K562 (cell line): Measurements from ENCODE around the gene JUND. TPM values are rescaled to one million over a fixed set of nuclear protein-coding genes. Genes with fewer than 3 reads are reported as not detected.
A peak's percentile ranks its signal among the peaks of the same experiment; 100 is the strongest.

Experiments
- ATAC-seq: fragments of 200-7000 bp; cut with Tn5 transposase; 3 replicates; pipeline ENCODE4 v1.9.1; 2020; ENCODE audit warnings: moderate library complexity
- BruUV-seq: library from RNA; stranded (reverse); fragments of 400-500 nt; replicated peaks from 2 replicates; lab custom pipeline; 2021; lab: Mats Ljungman, UMichigan
- CTCF ChIA-PET: fragments of 300-600 bp; formaldehyde crosslinking; extraction: SDS; loops from one replicate; lab custom pipeline; 2021; ENCODE audit warnings: low intra/inter-chr PET ratio; lab: Yijun Ruan, JAX
- POLR2A ChIA-PET: fragments of 300-600, 350-650 bp; sonication (Branson Sonifier 250); formaldehyde crosslinking; extraction: SDS; loops from one replicate; lab custom pipeline; 2021; ENCODE audit warnings: antibody characterized with exemption, inconsistent platforms; lab: Yijun Ruan, JAX
- DNase-seq, 4 experiments: peaks; one replicate each; pipeline versions ENCODE4 v3.0.0 to v3.0.0-alpha.2; 2011 to 2018; ENCODE audit warnings: low spot score in 3 of 4, mixed read lengths in 3 of 4; ENCODE audit errors: extremely low read depth in 1 of 4
- FAIRE-seq: peaks from 2 replicates; lab custom pipeline; 2011; peaks lifted over from hg19 to GRCh38; lab: Jason Lieb, UNC
- H2AFZ ChIP-seq: 2 replicates; pipeline ENCODE4 v1.6.0; 2011; ENCODE audit warnings: low read depth, low read length, control low read depth, inconsistent platforms
- H3K27ac ChIP-seq: fragments of 200-600 bp; 3 replicates; pipeline ENCODE4 v1.8.0; 2011; ENCODE audit warnings: low read depth, mild to moderate bottlenecking, control low read depth, inconsistent platforms, low read length, moderate library complexity, mixed read lengths; ENCODE audit errors: extremely low read depth
- H3K27me3 ChIP-seq, 2 experiments: fragments of 300-600 bp in 1 of 2; 2 replicates in 1 of 2; 3 replicates in 1 of 2; pipeline versions ENCODE4 v1.6.0 to v1.8.0; 2011; ENCODE audit warnings: inconsistent platforms in 2 of 2, low read length in 2 of 2, mild to moderate bottlenecking in 1 of 2, mixed read lengths in 1 of 2, moderate library complexity in 1 of 2; ENCODE audit not compliant: control insufficient read depth in 2 of 2, insufficient read depth in 2 of 2
- H3K36me3 ChIP-seq: fragments of 300-600 bp; 3 replicates; pipeline ENCODE4 v1.8.0; 2011; ENCODE audit warnings: mild to moderate bottlenecking, low read length, inconsistent platforms; ENCODE audit not compliant: control insufficient read depth, insufficient read depth
- H3K4me1 ChIP-seq, 2 experiments: fragments of 200-600 bp in 1 of 2; replicated peaks in 1 of 2; 2 replicates in 1 of 2; 3 replicates in 1 of 2; pipeline versions ENCODE4 v1.5.1 to v1.8.0; 2011; ENCODE audit warnings: inconsistent platforms in 2 of 2, low read length in 2 of 2, mild to moderate bottlenecking in 1 of 2, mixed read lengths in 1 of 2, moderate library complexity in 1 of 2; ENCODE audit not compliant: control insufficient read depth in 2 of 2, insufficient read depth in 2 of 2
- H3K4me2 ChIP-seq: 2 replicates; pipeline ENCODE4 v1.6.1; 2011; ENCODE audit warnings: low read length, control low read depth, inconsistent platforms, mixed read lengths; ENCODE audit not compliant: insufficient read depth
- H3K4me3 ChIP-seq: fragments of 200-600 bp; sonication (generic), shearing (Covaris generic); 2 replicates; pipeline ENCODE4 v1.5.1; 2016; ENCODE audit warnings: control low read depth, inconsistent platforms
- H3K79me2 ChIP-seq: fragments of 200-600 bp; 3 replicates; pipeline ENCODE4 v1.8.0; 2011; ENCODE audit warnings: low read length, inconsistent platforms; ENCODE audit not compliant: control insufficient read depth, insufficient read depth
- H3K9ac ChIP-seq, 2 experiments: 2 replicates each; pipeline versions ENCODE4 v1.6.0 to v1.6.1; 2011; ENCODE audit warnings: low read depth in 2 of 2, low read length in 2 of 2, control low read depth in 1 of 2, inconsistent platforms in 1 of 2, mild to moderate bottlenecking in 1 of 2, mixed read lengths in 1 of 2; ENCODE audit not compliant: insufficient read depth in 1 of 2
- H3K9me1 ChIP-seq: one replicate; pipeline ENCODE4 v1.6.0; 2011; ENCODE audit warnings: inconsistent platforms, mild to moderate bottlenecking, low read length, moderate library complexity; ENCODE audit not compliant: control insufficient read depth, insufficient read depth
- H3K9me3 ChIP-seq: replicated peaks from 2 replicates; pipeline ENCODE4 v1.5.1; 2011; ENCODE audit warnings: low read depth, low read length, inconsistent platforms; ENCODE audit not compliant: control insufficient read depth, insufficient read depth
- H4K20me1 ChIP-seq: replicated peaks from 2 replicates; pipeline ENCODE4 v1.6.1; 2011; ENCODE audit warnings: low read length, inconsistent platforms, mixed read lengths; ENCODE audit not compliant: control insufficient read depth, insufficient read depth
- CEBPB ChIP-seq: fragments of 450-650 bp; IDR thresholded peaks from 2 replicates; pipeline ENCODE4 v1.6.1; 2016; ENCODE audit warnings: missing genetic modification characterization, missing compliant biosample characterization
- SNIP1 ChIP-seq: fragments of 450-650 bp; IDR thresholded peaks from 2 replicates; pipeline ENCODE4 v1.7.1; 2017; ENCODE audit warnings: low read depth, mild to moderate bottlenecking
- ZBTB33 ChIP-seq: sonication (generic); formaldehyde crosslinking; IDR thresholded peaks from 2 replicates; pipeline ENCODE4 v1.8.1; 2023; ENCODE audit warnings: mild to moderate bottlenecking, missing genetic modification reagents
- ZNF512 ChIP-seq: IDR thresholded peaks from 2 replicates; pipeline ENCODE4 v1.6.1; 2016; ENCODE audit warnings: missing genetic modification characterization, missing compliant biosample characterization
- WGBS: fragments of 100-300 bp; shearing (Covaris generic); methylation state at CpG from one replicate; pipeline ENCODE4 v1.1.6; 2016; ENCODE audit warnings: low coverage, mixed read lengths; ENCODE audit not compliant: insufficient coverage; ENCODE audit errors: missing lambda C conversion rate; 5-methylcytosine and 5-hydroxymethylcytosine counted together
- in situ Hi-C: fragments of 300-500 bp; cut with MboI; formaldehyde crosslinking; loops from 4 replicates; pipeline ENCODE4 v1.15.0; 2018; ENCODE audit warnings: inconsistent platforms, mixed read lengths
- intact Hi-C: fragments of 100-400 bp; cut with micrococcal nuclease; formaldehyde crosslinking; loops from 2 replicates; pipeline ENCODE4 v1.14.2; 2022
- polyA plus RNA-seq, 8 experiments: library from polyadenylated mRNA; depleted of rRNA in 4 of 8; stranded (reverse) in 5 of 8; unstranded in 3 of 8; fragments of >200 nt; fragmentation: Nextera tagmentation in 2 of 8; fragmentation: Illumina TruSeq in 1 of 8; extraction: Ambion mirVana in 2 of 8; extraction: Trizol in 1 of 8; gene quantifications; 2 replicates each; pipeline versions ENCODE4 v1.2.1 to v1.2.3, GENCODE V29; 2011 to 2014; ENCODE audit warnings: inconsistent platforms in 1 of 8, missing spikeins in 1 of 8
- total RNA-seq, 7 experiments: library from RNA; depleted of rRNA in 6 of 7; stranded (reverse); fragments of >200 nt in 6 of 7; fragmentation: Illumina TruSeq in 2 of 7; extraction: Trizol in 2 of 7; gene quantifications; 2 replicates each; pipeline versions ENCODE4 v1.2.1 to v1.2.3, GENCODE V29; 2011 to 2021; ENCODE audit warnings: low replicate concordance in 1 of 7

Gene JUND
- total and polyA plus RNA-seq, 9 of the 15 experiments (the other 6 are each of a cell fraction or from before 2014, with no cell fraction given): 6.4 to 286 (median 42.3) TPM

GRCh38 chr19:18253130-18253529 is 28.3 kb downstream of the JUND start:
- Histone ChIP-seq H4K20me1 (no peaks in the 10 kb centered on the region), H3K4me1 (peaks cover under 1 to 26% of the 10 kb centered on the region in 2 experiments; a peak in 3 of 5 replicates)
- ATAC-seq (no peak), FAIRE-seq (no peak)
- no TSS peak for BruUV-seq
- 43% methylated on average over 4 of the region's 4 CpGs for WGBS
- TF ChIP-seq ZNF512 (no peak), ZBTB33 (CRISPR knock-in tag) (peak; percentile 68; the same call in 1 of the 2 replicates), CEBPB (tag) (peak; percentile 41; the same call in 1 of the 2 replicates), SNIP1 (no peak)
- TF ChIP-seq, all 486 proteins: peak for 2
- no peaks in the 10 kb centered on the region for H3K36me3 ChIP-seq
- H3K9me1 ChIP-seq: no peaks in the 10 kb centered on the region
- H3K9me3 ChIP-seq: no peaks in the 10 kb centered on the region
- no peak for DNase-seq
- intact Hi-C loops: loop anchor here (5.0 kb wide), 1 partner anchor 191 kb away; no protein-coding TSS in a partner anchor
- no peak overlapping the region for H3K27ac ChIP-seq
- H3K9ac ChIP-seq: no peak overlapping the region
- in situ Hi-C loops: loop anchor here (5.0 kb wide), 1 partner anchor 46 kb away; no protein-coding TSS in a partner anchor
- no peak overlapping the region for H3K4me3 ChIP-seq
- no peak overlapping the region for H3K4me2 ChIP-seq
- no peaks in the 10 kb centered on the region for H3K79me2 ChIP-seq
- H3K27me3 ChIP-seq: peaks cover 6 to 15% of the 10 kb centered on the region in 2 experiments; a peak in 3 of 5 replicates
- ChIA-PET CTCF (interaction anchor here (0.7 kb wide), 1 partner anchor 314 kb away, joined by 3 read pairs; no protein-coding TSS in a partner anchor), POLR2A (interaction anchor here (0.8 to 1.9 kb wide), 4 partner anchors 9 to 191 kb away, joined by 5 to 9 read pairs (median 6); no protein-coding TSS in a partner anchor)
- H2AFZ ChIP-seq: no peak overlapping the region
